CD14-positive monocyte (primary cell): ENCODE measurements around the gene GON4L. TPM values are rescaled to one million over a fixed set of nuclear protein-coding genes. Genes with fewer than 3 reads are reported as not detected.
A peak's percentile ranks its signal among the peaks of the same experiment; 100 is the strongest.
"Not testable (repeated sequence)": the region's sequence is repeated elsewhere in the genome, so short reads cannot be mapped to it uniquely, and the experiment has no call there.

ENCODE experiments used
- DNase-seq, 3 donors: peaks; one replicate each; pipeline ENCODE4 v3.0.0-alpha.2; 2011 to 2022
- H2AFZ ChIP-seq: 2 replicates; pipeline ENCODE4 v1.6.0; 2012; ENCODE audit warnings: mild to moderate bottlenecking, low read depth, low read length, inconsistent platforms; ENCODE audit not compliant: insufficient read depth, poor library complexity, severe bottlenecking
- H3K27ac ChIP-seq, 2 donors: 1 replicate in 1 of 2; 2 replicates in 1 of 2; pipeline ENCODE4 v1.5.1; 2012 to 2013; ENCODE audit warnings: low read length in 2 of 2, control low read depth in 1 of 2, inconsistent platforms in 1 of 2, low read depth in 1 of 2, mild to moderate bottlenecking in 1 of 2
- H3K27me3 ChIP-seq, 2 donors: one replicate each; pipeline versions ENCODE4 v1.6.0 to v1.6.1; 2011 to 2013; ENCODE audit warnings: low read length in 2 of 2; ENCODE audit not compliant: control insufficient read depth in 2 of 2, insufficient read depth in 2 of 2
- H3K36me3 ChIP-seq, 2 donors: replicated peaks in 1 of 2; 1 replicate in 1 of 2; 2 replicates in 1 of 2; pipeline versions ENCODE4 v1.5.1 to v1.6.1; 2012 to 2013; ENCODE audit warnings: low read length in 2 of 2, control low read depth in 1 of 2, inconsistent platforms in 1 of 2, mild to moderate bottlenecking in 1 of 2; ENCODE audit not compliant: insufficient read depth in 2 of 2, control insufficient read depth in 1 of 2
- H3K4me1 ChIP-seq, 2 donors: 1 replicate in 1 of 2; 2 replicates in 1 of 2; pipeline versions ENCODE4 v1.5.1 to v1.6.1; 2012 to 2013; ENCODE audit warnings: low read length in 2 of 2, control low read depth in 1 of 2, inconsistent platforms in 1 of 2, mild to moderate bottlenecking in 1 of 2, moderate library complexity in 1 of 2; ENCODE audit not compliant: insufficient read depth in 2 of 2, control insufficient read depth in 1 of 2
- H3K4me2 ChIP-seq: replicated peaks from 2 replicates; pipeline ENCODE3; 2012; ENCODE audit warnings: low read length, moderate library complexity, mild to moderate bottlenecking; ENCODE audit not compliant: poor library complexity, severe bottlenecking; ENCODE audit errors: extremely low read depth
- H3K4me3 ChIP-seq, 3 experiments: fragments of 200-600 bp in 1 of 3; sonication (generic) in 1 of 3; replicated peaks in 1 of 3; 1 replicate in 2 of 3; 2 replicates in 1 of 3; pipeline ENCODE4 v1.5.1; 2011 to 2013; ENCODE audit warnings: low read length in 3 of 3, mild to moderate bottlenecking in 3 of 3, control low read depth in 2 of 3, low read depth in 2 of 3, inconsistent platforms in 1 of 3, moderate library complexity in 1 of 3
- H3K79me2 ChIP-seq: 2 replicates; pipeline ENCODE4 v1.6.0; 2012; ENCODE audit warnings: mild to moderate bottlenecking, control low read depth, inconsistent platforms, low read length, moderate library complexity; ENCODE audit not compliant: insufficient read depth
- H3K9ac ChIP-seq: 2 replicates; pipeline ENCODE4 v1.6.0; 2017; ENCODE audit warnings: low read length, mild to moderate bottlenecking; ENCODE audit not compliant: insufficient read depth, poor library complexity, severe bottlenecking
- H3K9me3 ChIP-seq, 2 donors: replicated peaks in 1 of 2; 1 replicate in 1 of 2; 2 replicates in 1 of 2; pipeline versions ENCODE4 v1.5.1 to v1.6.1; 2012 to 2013; ENCODE audit warnings: low read length in 2 of 2, control low read depth in 1 of 2; ENCODE audit not compliant: control insufficient read depth in 1 of 2, insufficient read depth in 1 of 2
- H4K20me1 ChIP-seq: 2 replicates; pipeline ENCODE4 v1.6.0; 2012; ENCODE audit warnings: mild to moderate bottlenecking, low read length, control low read depth, moderate library complexity; ENCODE audit not compliant: insufficient read depth
- H3K27ac Mint-ChIP-seq, 7 donors: one replicate each; pipeline ENCODE4 v1.8.0; 2020; ENCODE audit warnings: mild to moderate bottlenecking in 7 of 7, mixed read lengths in 7 of 7, moderate library complexity in 6 of 7, inconsistent platforms in 2 of 7
- H3K27me3 Mint-ChIP-seq, 3 donors: one replicate each; pipeline ENCODE4 v1.8.0; 2021 to 2022; ENCODE audit warnings: low read depth in 3 of 3, mild to moderate bottlenecking in 3 of 3, mixed read lengths in 3 of 3, moderate library complexity in 3 of 3, inconsistent platforms in 1 of 3
- H3K36me3 Mint-ChIP-seq, 2 donors: one replicate each; pipeline ENCODE4 v1.8.0; 2020; ENCODE audit warnings: mixed read lengths in 2 of 2, inconsistent platforms in 1 of 2, mild to moderate bottlenecking in 1 of 2
- H3K4me1 Mint-ChIP-seq: one replicate; pipeline ENCODE4 v1.8.0; 2020; ENCODE audit warnings: mild to moderate bottlenecking, mixed read lengths
- H3K4me3 Mint-ChIP-seq, 2 donors: one replicate each; pipeline ENCODE4 v1.8.0; 2020; ENCODE audit warnings: mild to moderate bottlenecking in 2 of 2, mixed read lengths in 2 of 2, moderate library complexity in 1 of 2
- H3K9me3 Mint-ChIP-seq, 7 donors: one replicate each; pipeline ENCODE4 v1.8.0; 2020 to 2022; ENCODE audit warnings: mixed read lengths in 7 of 7, mild to moderate bottlenecking in 6 of 7, moderate library complexity in 6 of 7, inconsistent platforms in 2 of 7
- CTCF ChIP-seq: fragments of 200-600 bp; IDR thresholded peaks from one replicate; pipeline ENCODE4 v1.8.0; 2022; ENCODE audit warnings: antibody characterized with exemption, mild to moderate bottlenecking
- WGBS: methylation state at CpG from one replicate; pipeline ENCODE4 v1.1.5; 2013; ENCODE audit warnings: missing lambda C conversion rate; ENCODE audit not compliant: insufficient coverage; 5-methylcytosine and 5-hydroxymethylcytosine counted together
- intact Hi-C, 2 donors: fragments of 100-400 bp; cut with micrococcal nuclease; formaldehyde crosslinking; loops; one replicate each; pipeline versions ENCODE4 v1.15.0 to v1.15.1; 2023
- polyA plus RNA-seq, 3 donors: library from polyadenylated mRNA; depleted of rRNA in 1 of 3; unstranded in 2 of 3; stranded (reverse) in 1 of 3; fragments of 300-500 nt in 2 of 3; fragments of >200 nt in 1 of 3; fragmentation: Illumina TruSeq in 2 of 3; gene quantifications; 1 replicate in 2 of 3; 2 replicates in 1 of 3; pipeline ENCODE4 v1.2.3, GENCODE V29; 2012 to 2021

GON4L gene
- polyA plus RNA-seq, 3 donors = 8.5 to 39.5 (median 14.0) TPM

- Histone ChIP-seq H3K9me3 (no peaks in the 10 kb centered on the region), H3K27ac (no peak overlapping the region), H3K27me3 (no peaks in the 10 kb centered on the region), H3K36me3 (peaks cover 65 to 84% of the 10 kb centered on the region in 2 donors), H3K79me2 (no peaks in the 10 kb centered on the region), H2AFZ (no peak overlapping the region), H4K20me1 (peaks cover under 1% of the 10 kb centered on the region), H3K4me3 (no peak overlapping the region), H3K4me1 (peaks cover 19 to 22% of the 10 kb centered on the region in 2 donors), H3K4me2 (no peak overlapping the region), H3K9ac (no peak overlapping the region)
- WGBS = 100% methylated on average over 1 of the region's 4 CpGs
- Mint-ChIP-seq H3K27me3 (peaks cover 0 to 2% (median 0%) of the 10 kb centered on the region in 3 donors), H3K4me1 (peaks cover 19% of the 10 kb centered on the region), H3K4me3 (no peak overlapping the region), H3K27ac (no peak overlapping the region), H3K9me3 (no peaks in the 10 kb centered on the region), H3K36me3 (peaks cover 70 to 84% of the 10 kb centered on the region in 2 donors)
- intact Hi-C loops = no loop called here
- TF ChIP-seq CTCF = no peak
- DNase-seq = no peak
These were observed 96.9 kb downstream of the GON4L start for GRCh38 chr1:155759966-155760630.

- H3K79me2 ChIP-seq, H3K4me1 Mint-ChIP-seq, H4K20me1 ChIP-seq, H3K9me3 Mint-ChIP-seq, H3K4me3 Mint-ChIP-seq, H2AFZ ChIP-seq, H3K4me3 ChIP-seq, H3K9me3 ChIP-seq, H3K27me3 Mint-ChIP-seq, H3K27me3 ChIP-seq, H3K27ac ChIP-seq, H3K9ac ChIP-seq, intact Hi-C loops, DNase-seq, H3K4me2 ChIP-seq: not testable (repeated sequence)
- WGBS = 86% methylated on average over 1 of the region's 3 CpGs
- Histone ChIP-seq H3K4me1 (peaks cover 9 to 12% of the 10 kb centered on the region in 2 donors), H3K36me3 (peaks cover 71 to 90% of the 10 kb centered on the region in 2 donors)
- peak overlapping the region in 1 of 7 donors; percentile 58 for H3K27ac Mint-ChIP-seq
- peaks cover 72 to 90% of the 10 kb centered on the region in 2 donors for H3K36me3 Mint-ChIP-seq
These were observed 98.0 kb downstream of the GON4L start for GRCh38 chr1:155759017-155759416.

GRCh38 chr1:155748141-155748540, 108.9 kb downstream of the GON4L start:
- H3K4me3 Mint-ChIP-seq, H3K27ac ChIP-seq: not testable (repeated sequence)
- H3K27ac Mint-ChIP-seq = peak overlapping the region in 2 of 7 donors; percentile 8 to 19

GRCh38 chr1:155747586-155747985, 109.4 kb downstream of the GON4L start:
- H3K4me1 ChIP-seq, DNase-seq, H3K27me3 Mint-ChIP-seq, H3K79me2 ChIP-seq, H3K9ac ChIP-seq, H3K4me3 ChIP-seq, H3K9me3 ChIP-seq, H4K20me1 ChIP-seq, H3K4me3 Mint-ChIP-seq, H3K9me3 Mint-ChIP-seq, H3K4me1 Mint-ChIP-seq, H3K4me2 ChIP-seq, H2AFZ ChIP-seq, H3K27me3 ChIP-seq, intact Hi-C loops, H3K27ac ChIP-seq: not testable (repeated sequence)
- Mint-ChIP-seq H3K27ac (peak overlapping the region in 1 of 7 donors; percentile 46), H3K36me3 (peaks cover 35 to 40% of the 10 kb centered on the region in 2 donors)
- peaks cover 15 to 39% of the 10 kb centered on the region in 2 donors for H3K36me3 ChIP-seq
- 100% methylated on average over 4 of the region's 12 CpGs for WGBS

More at GRCh38 chr1:155748141-155748540, 108.9 kb downstream of the GON4L start:
- H3K9me3 ChIP-seq, intact Hi-C loops, H3K27me3 Mint-ChIP-seq, H3K4me1 Mint-ChIP-seq, H3K9ac ChIP-seq, H3K9me3 Mint-ChIP-seq, H3K4me3 ChIP-seq, DNase-seq, H2AFZ ChIP-seq, H4K20me1 ChIP-seq, H3K4me2 ChIP-seq, H3K4me1 ChIP-seq, H3K79me2 ChIP-seq, H3K27me3 ChIP-seq: not testable (repeated sequence)
- WGBS = 100% methylated on average over 3 of the region's 5 CpGs
- H3K36me3 ChIP-seq = peaks cover 20 to 45% of the 10 kb centered on the region in 2 donors
- H3K36me3 Mint-ChIP-seq = peaks cover 41 to 46% of the 10 kb centered on the region in 2 donors
